ENCODE data around the gene PCDH9.

- TF ChIP-seq CTCF (IDR thresholded peaks at IDR 0.05) (no peak), POLR2A (IDR thresholded peaks at IDR 0.05) (no peak)
These were observed 296.1 kb downstream of the PCDH9 start for GRCh38 chr13:66933994-66934393.

Data from right lobe of liver (tissue), 4 donors.